SU-DHL-6 (cell line): ENCODE results near the gene C2CD2.
A peak's percentile ranks its signal among the peaks of the same experiment; 100 is the strongest.

Experiments
- H2AFZ ChIP-seq: fragments of 200-600 bp; sonication (generic); 2 replicates; pipeline ENCODE4 v1.6.1; 2014; ENCODE audit warnings: low read depth, mild to moderate bottlenecking, moderate library complexity, mixed read lengths, antibody characterized with exemption, low read length; ENCODE audit not compliant: severe bottlenecking
- H3F3A ChIP-seq: fragments of 200-600 bp; shearing (Covaris generic); 2 replicates; pipeline ENCODE4 v1.6.0; 2016; ENCODE audit warnings: antibody characterized with exemption, mild to moderate bottlenecking; ENCODE audit not compliant: insufficient read depth
- H3K27ac ChIP-seq: fragments of 200-600 bp; sonication (generic); 2 replicates; pipeline ENCODE4 v1.5.1; 2016; ENCODE audit warnings: low read depth, mild to moderate bottlenecking, low read length, moderate library complexity, mixed read lengths
- H3K27me3 ChIP-seq: fragments of 200-600 bp; sonication (generic), shearing (Covaris generic); 2 replicates; pipeline ENCODE4 v1.6.0; 2014; ENCODE audit warnings: mild to moderate bottlenecking, low read length
- H3K36me3 ChIP-seq: fragments of 200-600 bp; sonication (generic); 2 replicates; pipeline ENCODE4 v1.6.1; 2014; ENCODE audit warnings: mild to moderate bottlenecking, low read length, mixed read lengths
- H3K4me2 ChIP-seq: fragments of 300-600, 200-600 bp; shearing (Covaris generic), sonication (generic); 2 replicates; pipeline ENCODE4 v1.6.0; 2014; ENCODE audit warnings: low read length, low read depth, mild to moderate bottlenecking; ENCODE audit not compliant: poor library complexity, severe bottlenecking
- H3K4me3 ChIP-seq: fragments of 200-600 bp; sonication (generic); 2 replicates; pipeline ENCODE4 v1.5.1; 2014; ENCODE audit warnings: antibody characterized with exemption, low read length, mild to moderate bottlenecking, mixed read lengths; ENCODE audit not compliant: insufficient read depth, poor library complexity, severe bottlenecking
- H3K79me2 ChIP-seq: fragments of 200-600 bp; sonication (generic); 2 replicates; pipeline ENCODE4 v1.6.1; 2014; ENCODE audit warnings: mild to moderate bottlenecking, low read length, moderate library complexity; ENCODE audit not compliant: insufficient read depth
- H3K9ac ChIP-seq: fragments of 200-600 bp; sonication (generic); 2 replicates; pipeline ENCODE4 v1.7.0; 2014; ENCODE audit warnings: mild to moderate bottlenecking, low read length
- H3K9me2 ChIP-seq: fragments of 200-600 bp; sonication (generic); replicated peaks from 2 replicates; pipeline ENCODE4 v1.6.1; 2014; ENCODE audit warnings: low read length; ENCODE audit not compliant: insufficient read depth
- H3K9me3 ChIP-seq: fragments of 200-600 bp; sonication (generic); 2 replicates; pipeline ENCODE4 v1.6.1; 2014; ENCODE audit warnings: low read length, mixed read lengths; ENCODE audit not compliant: insufficient read depth
- H4K20me1 ChIP-seq: fragments of 200-600 bp; sonication (generic); 2 replicates; pipeline ENCODE4 v1.6.1; 2014; ENCODE audit warnings: low read depth, mild to moderate bottlenecking, antibody characterized with exemption, low read length, moderate library complexity, mixed read lengths
- CTCF ChIP-seq: fragments of 200-600 bp; sonication (generic); IDR thresholded peaks from one replicate; pipeline ENCODE4 v1.5.1; 2017; ENCODE audit warnings: antibody characterized with exemption, mild to moderate bottlenecking, low read length, moderate library complexity; ENCODE audit not compliant: insufficient read depth, poor library complexity, severe bottlenecking
- EZH2phosphoT487 ChIP-seq: fragments of 200-600 bp; sonication (generic), shearing (Covaris generic); conservative IDR thresholded peaks from 2 replicates; pipeline ENCODE4 v1.6.1; 2018; ENCODE audit warnings: mild to moderate bottlenecking, antibody characterized with exemption, low read length, moderate library complexity, mixed read lengths

Gene C2CD2

GRCh38 chr21:41926117-41926806, 27.6 kb downstream of the C2CD2 start:
- Histone ChIP-seq H3K27me3 (no peaks in the 10 kb centered on the region), H3K27ac (peak overlapping the region; percentile 40), H3K79me2 (no peaks in the 10 kb centered on the region), H3K9me3 (no peaks in the 10 kb centered on the region), H2AFZ (peak overlapping the region; percentile 81), H3K9ac (peak overlapping the region; percentile 55), H3F3A (no peaks in the 10 kb centered on the region), H3K4me3 (peak overlapping the region; percentile 53), H3K36me3 (no peaks in the 10 kb centered on the region), H3K9me2 (no peaks in the 10 kb centered on the region), H4K20me1 (no peaks in the 10 kb centered on the region), H3K4me2 (peak overlapping the region; percentile 90)
- TF ChIP-seq EZH2phosphoT487 = no peak
- no peak for TF ChIP-seq CTCF

DNA sequence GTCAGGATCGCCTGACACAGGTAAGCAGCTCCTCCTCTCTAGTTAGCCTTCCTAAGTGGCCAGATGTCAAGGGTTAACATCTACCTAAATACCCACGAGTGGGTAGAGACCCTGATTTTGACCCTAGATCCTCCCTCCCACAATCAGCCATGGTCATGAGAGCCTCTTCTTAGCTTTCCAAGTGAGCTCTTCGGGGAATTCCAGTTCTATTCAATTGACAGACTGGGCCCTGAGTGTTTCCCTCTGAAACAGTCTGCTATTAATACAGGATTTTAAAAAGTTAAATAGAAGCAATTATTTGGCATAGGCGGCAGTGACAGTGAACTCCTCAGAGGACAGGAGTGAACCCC, 28.1 kb downstream of the C2CD2 start:
- Histone ChIP-seq H2AFZ (peak overlapping the region; percentile 81), H3F3A (no peaks in the 10 kb centered on the region), H3K4me3 (peak overlapping the region; percentile 53), H3K4me2 (peak overlapping the region; percentile 90), H3K9ac (peak overlapping the region; percentile 55), H3K9me3 (no peaks in the 10 kb centered on the region), H3K9me2 (no peaks in the 10 kb centered on the region), H3K27me3 (no peaks in the 10 kb centered on the region), H4K20me1 (no peaks in the 10 kb centered on the region), H3K36me3 (no peaks in the 10 kb centered on the region), H3K27ac (peak overlapping the region; percentile 40; the same call in 1 of the 2 replicates), H3K79me2 (no peaks in the 10 kb centered on the region)
- TF ChIP-seq CTCF (no peak), EZH2phosphoT487 (no peak)

DNA sequence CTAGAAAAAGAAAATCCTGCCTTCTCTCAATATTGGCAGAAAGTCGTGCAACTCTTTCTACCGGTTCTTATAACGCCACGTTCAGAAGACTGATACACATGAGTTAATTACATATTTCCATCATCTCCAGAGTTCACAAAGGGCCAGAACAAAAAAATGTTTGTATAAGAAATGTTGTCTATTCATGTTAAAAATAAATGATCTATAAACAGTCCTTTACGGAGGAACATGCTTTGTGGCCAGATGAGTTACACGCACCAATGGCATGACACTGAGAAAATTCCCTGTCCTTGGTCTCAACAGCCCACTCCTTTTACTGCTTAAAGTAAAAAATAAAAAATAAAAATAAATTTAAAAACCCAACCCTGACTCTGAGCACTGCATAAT, 29.5 kb downstream of the C2CD2 start:
- Histone ChIP-seq H4K20me1 (no peaks in the 10 kb centered on the region), H3K9me3 (no peaks in the 10 kb centered on the region), H3K27ac (no peak overlapping the region), H3K4me3 (no peak overlapping the region), H3F3A (no peaks in the 10 kb centered on the region), H3K27me3 (no peaks in the 10 kb centered on the region), H3K36me3 (no peaks in the 10 kb centered on the region), H3K79me2 (no peaks in the 10 kb centered on the region), H2AFZ (no peak overlapping the region), H3K9me2 (no peaks in the 10 kb centered on the region), H3K4me2 (peak overlapping the region; percentile 18), H3K9ac (no peak overlapping the region)
- TF ChIP-seq EZH2phosphoT487 = no peak
- TF ChIP-seq CTCF = no peak
